ENCODE data around the gene PSMB7.

Gene PSMB7

GRCh38 chr9:124340219-124341069 is 74.8 kb downstream of the PSMB7 start:
- Histone ChIP-seq H3K4me3 (ENCODE audit: low read length) (no peak overlapping the region), H3K4me1 (ENCODE audit: control insufficient read depth, low read length) (no peaks in the 10 kb centered on the region), H3K27ac (ENCODE audit: low read depth, low read length) (no peak overlapping the region), H3K79me2 (ENCODE audit: control insufficient read depth, low read length) (no peaks in the 10 kb centered on the region), H3K9me2 (replicated peaks; ENCODE audit: control insufficient read depth, low read length) (no peaks in the 10 kb centered on the region), H3K9me3 (ENCODE audit: control insufficient read depth, insufficient read depth, low read length) (no peaks in the 10 kb centered on the region), H3K4me2 (ENCODE audit: low read length) (no peak overlapping the region), H3F3A (ENCODE audit: control insufficient read depth, insufficient read depth) (no peaks in the 10 kb centered on the region), H4K20me1 (ENCODE audit: control insufficient read depth, insufficient read depth, low read depth, low read length) (no peaks in the 10 kb centered on the region), H3K36me3 (ENCODE audit: control insufficient read depth, low read length) (no peaks in the 10 kb centered on the region), H3K27me3 (ENCODE audit: control insufficient read depth, low read length) (no peaks in the 10 kb centered on the region)
- TF ChIP-seq EZH2phosphoT487 (IDR thresholded peaks at IDR 0.05; ENCODE audit: borderline replicate concordance, low read length): no peak
- no peak for TF ChIP-seq CTCF (IDR thresholded peaks at IDR 0.05; ENCODE audit: low read depth, low read length, poor library complexity, severe bottlenecking)

GRCh38 chr9:124339603-124340146 is 75.6 kb downstream of the PSMB7 start:
- no peaks in the 10 kb centered on the region for H4K20me1 ChIP-seq (ENCODE audit: control insufficient read depth, insufficient read depth, low read depth, low read length)
- no peaks in the 10 kb centered on the region for H3K9me3 ChIP-seq (ENCODE audit: control insufficient read depth, insufficient read depth, low read length)
- H3F3A ChIP-seq (ENCODE audit: control insufficient read depth, insufficient read depth): no peaks in the 10 kb centered on the region
- no peaks in the 10 kb centered on the region for H3K36me3 ChIP-seq (ENCODE audit: control insufficient read depth, low read length)
- H3K27ac ChIP-seq (ENCODE audit: low read depth, low read length): no peak overlapping the region
- no peaks in the 10 kb centered on the region for H3K4me1 ChIP-seq (ENCODE audit: control insufficient read depth, low read length)
- no peaks in the 10 kb centered on the region for H3K27me3 ChIP-seq (ENCODE audit: control insufficient read depth, low read length)
- H3K79me2 ChIP-seq (ENCODE audit: control insufficient read depth, low read length): no peaks in the 10 kb centered on the region
- H3K4me2 ChIP-seq (ENCODE audit: low read length): no peak overlapping the region
- H3K4me3 ChIP-seq (ENCODE audit: low read length): no peak overlapping the region
- no peak for TF ChIP-seq CTCF (IDR thresholded peaks at IDR 0.05; ENCODE audit: low read depth, low read length, poor library complexity, severe bottlenecking)
- H3K9me2 ChIP-seq (replicated peaks; ENCODE audit: control insufficient read depth, low read length): no peaks in the 10 kb centered on the region

GRCh38 chr9:124337562-124337961 is 77.7 kb downstream of the PSMB7 start:
- no peak overlapping the region for H3K27ac ChIP-seq (ENCODE audit: low read depth, low read length)
- no peaks in the 10 kb centered on the region for H3K36me3 ChIP-seq (ENCODE audit: control insufficient read depth, low read length)
- no peak overlapping the region for H3K4me3 ChIP-seq (ENCODE audit: low read length)
- no peak overlapping the region for H3K4me2 ChIP-seq (ENCODE audit: low read length)
- no peaks in the 10 kb centered on the region for H3K9me3 ChIP-seq (ENCODE audit: control insufficient read depth, insufficient read depth, low read length)
- no peaks in the 10 kb centered on the region for H3K79me2 ChIP-seq (ENCODE audit: control insufficient read depth, low read length)
- no peaks in the 10 kb centered on the region for H4K20me1 ChIP-seq (ENCODE audit: control insufficient read depth, insufficient read depth, low read depth, low read length)
- H3K9me2 ChIP-seq (replicated peaks; ENCODE audit: control insufficient read depth, low read length): no peaks in the 10 kb centered on the region
- no peak for TF ChIP-seq CTCF (IDR thresholded peaks at IDR 0.05; ENCODE audit: low read depth, low read length, poor library complexity, severe bottlenecking)
- no peak for TF ChIP-seq EZH2phosphoT487 (IDR thresholded peaks at IDR 0.05; ENCODE audit: borderline replicate concordance, low read length)
- H3K27me3 ChIP-seq (ENCODE audit: control insufficient read depth, low read length): no peaks in the 10 kb centered on the region
- no peaks in the 10 kb centered on the region for H3F3A ChIP-seq (ENCODE audit: control insufficient read depth, insufficient read depth)
- H3K4me1 ChIP-seq (ENCODE audit: control insufficient read depth, low read length): no peaks in the 10 kb centered on the region

All from DOHH2 (cell line).